KMS-11 (cell line): ENCODE results near the gene FAM107A.

ENCODE experiments used
- H2AFZ ChIP-seq: fragments of 200-600 bp; sonication (generic); 2 replicates; pipeline ENCODE4 v1.6.1; 2016; ENCODE audit warnings: antibody characterized with exemption, mixed run types, low read depth
- H3K27ac ChIP-seq: fragments of 200-600 bp; sonication (generic); 2 replicates; pipeline ENCODE4 v1.6.1; 2016; ENCODE audit warnings: mild to moderate bottlenecking, mixed run types
- H3K27me3 ChIP-seq: fragments of 200-600 bp; sonication (generic); 2 replicates; pipeline ENCODE4 v1.6.1; 2017; ENCODE audit warnings: mild to moderate bottlenecking, low read depth, mixed run types, moderate library complexity; ENCODE audit not compliant: insufficient read depth
- H3K36me3 ChIP-seq: fragments of 200-600 bp; sonication (generic); 2 replicates; pipeline ENCODE4 v1.6.1; 2017; ENCODE audit warnings: mild to moderate bottlenecking, mixed run types; ENCODE audit not compliant: insufficient read depth
- H3K4me1 ChIP-seq: fragments of 200-600 bp; sonication (generic); 2 replicates; pipeline ENCODE4 v1.6.1; 2016; ENCODE audit warnings: mild to moderate bottlenecking, low read depth, mixed run types; ENCODE audit not compliant: poor library complexity, severe bottlenecking
- H3K4me2 ChIP-seq: fragments of 200-600 bp; sonication (generic); 2 replicates; pipeline ENCODE4 v1.7.0; 2016; ENCODE audit warnings: mild to moderate bottlenecking, mixed run types
- H3K4me3 ChIP-seq: fragments of 200-600 bp; sonication (generic); IDR thresholded peaks from 2 replicates; pipeline ENCODE4 v1.6.1; 2017; ENCODE audit warnings: low read depth, low read length, mixed read lengths; ENCODE audit not compliant: insufficient read depth
- H3K79me2 ChIP-seq: fragments of 200-600 bp; sonication (generic); 2 replicates; pipeline ENCODE4 v1.6.1; 2016; ENCODE audit warnings: low read depth, mixed run types; ENCODE audit not compliant: insufficient read depth
- H3K9ac ChIP-seq: fragments of 200-600 bp; sonication (generic); 2 replicates; pipeline ENCODE4 v1.6.1; 2016; ENCODE audit warnings: mild to moderate bottlenecking, mixed run types
- H4K20me1 ChIP-seq: fragments of 200-600 bp; sonication (generic); 2 replicates; pipeline ENCODE4 v1.6.1; 2016; ENCODE audit warnings: mild to moderate bottlenecking, mixed run types; ENCODE audit not compliant: insufficient read depth
- TF ChIP-seq, protein P1 (sequence below): fragments of 200-600 bp; sonication (generic); conservative IDR thresholded peaks from 2 replicates; pipeline ENCODE4 v1.6.1; 2017; ENCODE audit warnings: low read depth, mild to moderate bottlenecking, antibody characterized with exemption, low read length, moderate library complexity, mixed read lengths

FAM107A gene

DNA sequence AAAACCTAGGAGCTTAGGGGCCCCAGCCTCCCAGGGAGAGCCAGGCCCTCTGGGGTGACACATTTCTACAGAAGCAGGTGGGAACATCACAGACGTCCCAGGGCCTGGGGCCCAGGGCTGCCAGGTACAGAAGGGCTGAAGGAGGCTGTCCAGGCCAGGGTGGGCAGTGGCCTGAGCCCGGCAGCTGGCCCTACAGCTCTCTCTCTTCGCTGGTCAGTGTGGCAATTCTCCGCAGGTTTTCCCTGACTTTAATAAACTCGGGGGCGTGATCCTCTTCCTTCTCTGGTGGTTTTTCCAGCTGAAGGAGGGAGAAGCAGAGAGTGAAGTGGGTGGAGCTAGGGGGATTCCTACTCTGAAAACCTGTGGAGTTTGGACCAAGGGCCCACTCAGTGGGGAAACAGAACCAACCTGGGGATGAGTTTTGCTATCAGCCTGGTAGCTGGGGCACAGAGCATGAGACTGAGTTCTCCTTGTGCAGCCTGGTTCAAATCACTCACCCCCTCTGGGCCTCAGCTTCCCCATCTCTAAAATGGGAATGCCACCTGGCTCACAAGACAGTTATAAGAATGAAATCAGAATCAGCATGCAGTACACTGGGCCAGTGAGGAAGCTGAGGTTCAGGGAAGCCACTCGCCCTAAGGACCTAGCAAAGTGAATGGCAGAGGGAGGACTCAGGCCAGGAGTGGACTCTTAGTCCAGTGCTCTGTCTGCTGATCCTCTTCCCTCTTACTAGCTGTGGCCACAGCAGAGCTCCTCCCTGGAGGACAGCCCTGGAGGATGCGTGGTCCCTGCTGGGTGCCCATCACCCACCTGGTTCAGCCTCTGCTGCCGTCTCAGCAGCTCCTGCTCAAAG lies 10.6 kb downstream of the FAM107A start:
- Histone ChIP-seq H3K4me1 (no peaks in the 10 kb centered on the region), H3K9ac (no peak overlapping the region), H3K27ac (no peak overlapping the region), H3K4me3 (no peak overlapping the region), H3K36me3 (no peaks in the 10 kb centered on the region), H3K4me2 (no peak overlapping the region), H3K27me3 (no peaks in the 10 kb centered on the region), H4K20me1 (no peaks in the 10 kb centered on the region), H2AFZ (no peak overlapping the region), H3K79me2 (no peaks in the 10 kb centered on the region)
- TF ChIP-seq, protein P1, sequence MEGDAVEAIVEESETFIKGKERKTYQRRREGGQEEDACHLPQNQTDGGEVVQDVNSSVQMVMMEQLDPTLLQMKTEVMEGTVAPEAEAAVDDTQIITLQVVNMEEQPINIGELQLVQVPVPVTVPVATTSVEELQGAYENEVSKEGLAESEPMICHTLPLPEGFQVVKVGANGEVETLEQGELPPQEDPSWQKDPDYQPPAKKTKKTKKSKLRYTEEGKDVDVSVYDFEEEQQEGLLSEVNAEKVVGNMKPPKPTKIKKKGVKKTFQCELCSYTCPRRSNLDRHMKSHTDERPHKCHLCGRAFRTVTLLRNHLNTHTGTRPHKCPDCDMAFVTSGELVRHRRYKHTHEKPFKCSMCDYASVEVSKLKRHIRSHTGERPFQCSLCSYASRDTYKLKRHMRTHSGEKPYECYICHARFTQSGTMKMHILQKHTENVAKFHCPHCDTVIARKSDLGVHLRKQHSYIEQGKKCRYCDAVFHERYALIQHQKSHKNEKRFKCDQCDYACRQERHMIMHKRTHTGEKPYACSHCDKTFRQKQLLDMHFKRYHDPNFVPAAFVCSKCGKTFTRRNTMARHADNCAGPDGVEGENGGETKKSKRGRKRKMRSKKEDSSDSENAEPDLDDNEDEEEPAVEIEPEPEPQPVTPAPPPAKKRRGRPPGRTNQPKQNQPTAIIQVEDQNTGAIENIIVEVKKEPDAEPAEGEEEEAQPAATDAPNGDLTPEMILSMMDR = no peak

GRCh38 chr3:58565621-58566397 lies 11.4 kb downstream of the FAM107A start:
- Histone ChIP-seq H2AFZ (no peak overlapping the region), H3K36me3 (no peaks in the 10 kb centered on the region), H3K27me3 (no peaks in the 10 kb centered on the region), H3K4me3 (no peak overlapping the region), H3K4me2 (no peak overlapping the region), H3K9ac (no peak overlapping the region), H3K4me1 (no peaks in the 10 kb centered on the region), H3K79me2 (no peaks in the 10 kb centered on the region), H4K20me1 (no peaks in the 10 kb centered on the region), H3K27ac (no peak overlapping the region)
- TF ChIP-seq, protein P1 = no peak

DNA sequence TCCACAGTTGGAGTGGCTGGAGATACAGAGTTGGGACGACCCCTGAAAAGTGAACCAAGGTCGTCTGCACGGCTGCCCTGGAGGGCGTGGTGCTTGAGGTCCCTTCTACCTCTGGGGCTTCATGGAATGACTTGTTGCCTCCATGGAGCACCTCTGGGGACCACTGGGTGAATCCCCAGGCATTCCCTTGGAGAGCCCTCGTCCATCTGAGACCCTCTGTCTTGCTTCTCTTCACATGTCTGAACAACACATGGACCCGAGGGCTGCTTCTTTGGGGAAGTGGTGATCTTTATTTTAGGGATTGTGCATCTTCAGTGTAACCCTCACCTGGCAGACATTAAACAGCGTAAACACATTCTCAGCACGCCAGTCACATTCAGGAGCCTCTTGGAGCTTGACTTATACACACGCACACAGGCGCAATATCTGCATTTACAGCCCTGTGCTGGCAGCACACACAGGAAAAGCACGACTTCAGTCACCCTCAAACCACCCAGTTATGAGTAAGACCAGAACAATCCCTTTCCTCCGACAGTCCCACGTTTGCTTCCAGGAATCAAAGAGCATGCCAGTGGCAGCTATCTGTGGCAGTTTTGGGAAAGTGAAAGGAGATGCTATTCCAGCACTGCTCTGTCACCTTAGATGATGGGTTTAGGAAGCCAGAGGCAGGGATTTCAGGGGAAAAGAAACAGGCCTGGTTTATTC lies 12.6 kb downstream of the FAM107A start:
- Histone ChIP-seq H2AFZ (no peak overlapping the region), H3K79me2 (no peaks in the 10 kb centered on the region), H3K27me3 (no peaks in the 10 kb centered on the region), H3K4me3 (no peak overlapping the region), H4K20me1 (no peaks in the 10 kb centered on the region), H3K9ac (no peak overlapping the region), H3K4me1 (no peaks in the 10 kb centered on the region), H3K36me3 (no peaks in the 10 kb centered on the region), H3K27ac (no peak overlapping the region), H3K4me2 (no peak overlapping the region)
- TF ChIP-seq, protein P1 = no peak

- Histone ChIP-seq H2AFZ (no peak overlapping the region), H3K4me1 (no peaks in the 10 kb centered on the region), H3K36me3 (no peaks in the 10 kb centered on the region), H3K79me2 (no peaks in the 10 kb centered on the region), H3K4me3 (no peak overlapping the region), H3K27me3 (no peaks in the 10 kb centered on the region), H4K20me1 (no peaks in the 10 kb centered on the region), H3K4me2 (no peak overlapping the region), H3K27ac (no peak overlapping the region), H3K9ac (no peak overlapping the region)
- TF ChIP-seq, protein P1 = no peak
Measured at GRCh38 chr3:58564054-58564453, 13.1 kb downstream of the FAM107A start.
